ENCODE measurements around the gene CWC15.

The CWC15 gene

GRCh38 chr11:94941131-94941530 lies 32.2 kb downstream of the CWC15 start:
- H4K20me1 ChIP-seq (ENCODE audit: low read depth, low read length) = no peaks in the 10 kb centered on the region

DNA sequence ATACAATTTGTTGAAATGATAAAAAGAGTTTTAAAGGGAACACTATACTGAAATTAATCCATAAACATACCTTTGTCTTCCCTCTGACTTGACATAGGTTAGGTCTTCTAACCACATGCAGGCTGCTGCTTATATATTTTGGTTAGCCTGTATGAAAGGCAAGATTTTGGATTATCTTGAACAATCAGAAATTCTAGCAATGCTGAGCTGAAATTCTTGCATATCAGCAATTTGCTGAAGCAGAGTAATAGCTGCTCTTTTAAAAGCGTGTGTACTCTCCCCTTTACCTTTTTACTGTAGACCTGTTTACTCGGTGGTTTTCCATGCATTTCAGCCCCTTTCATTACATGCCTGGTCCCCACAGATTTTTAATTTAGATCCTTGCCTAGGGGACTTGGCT lies 34.0 kb downstream of the CWC15 start:
- Histone ChIP-seq H3K4me2 (ENCODE audit: low read depth, low read length, poor library complexity, severe bottlenecking) (no peak overlapping the region), H3K9ac (ENCODE audit: low read length) (no peak overlapping the region), H4K20me1 (ENCODE audit: low read depth, low read length) (no peaks in the 10 kb centered on the region), H3K27ac (ENCODE audit: low read depth, low read length) (no peak overlapping the region), H3K4me3 (ENCODE audit: insufficient read depth, low read length, poor library complexity, severe bottlenecking) (no peak overlapping the region), H2AFZ (ENCODE audit: low read depth, low read length, severe bottlenecking) (no peak overlapping the region), H3K9me2 (replicated peaks; ENCODE audit: insufficient read depth, low read length) (no peaks in the 10 kb centered on the region), H3K79me2 (ENCODE audit: insufficient read depth, low read length) (no peaks in the 10 kb centered on the region), H3F3A (ENCODE audit: insufficient read depth) (no peaks in the 10 kb centered on the region), H3K27me3 (ENCODE audit: low read length) (no peaks in the 10 kb centered on the region), H3K9me3 (ENCODE audit: insufficient read depth, low read length) (no peaks in the 10 kb centered on the region), H3K36me3 (ENCODE audit: low read length) (no peaks in the 10 kb centered on the region)
- TF ChIP-seq, protein P1, sequence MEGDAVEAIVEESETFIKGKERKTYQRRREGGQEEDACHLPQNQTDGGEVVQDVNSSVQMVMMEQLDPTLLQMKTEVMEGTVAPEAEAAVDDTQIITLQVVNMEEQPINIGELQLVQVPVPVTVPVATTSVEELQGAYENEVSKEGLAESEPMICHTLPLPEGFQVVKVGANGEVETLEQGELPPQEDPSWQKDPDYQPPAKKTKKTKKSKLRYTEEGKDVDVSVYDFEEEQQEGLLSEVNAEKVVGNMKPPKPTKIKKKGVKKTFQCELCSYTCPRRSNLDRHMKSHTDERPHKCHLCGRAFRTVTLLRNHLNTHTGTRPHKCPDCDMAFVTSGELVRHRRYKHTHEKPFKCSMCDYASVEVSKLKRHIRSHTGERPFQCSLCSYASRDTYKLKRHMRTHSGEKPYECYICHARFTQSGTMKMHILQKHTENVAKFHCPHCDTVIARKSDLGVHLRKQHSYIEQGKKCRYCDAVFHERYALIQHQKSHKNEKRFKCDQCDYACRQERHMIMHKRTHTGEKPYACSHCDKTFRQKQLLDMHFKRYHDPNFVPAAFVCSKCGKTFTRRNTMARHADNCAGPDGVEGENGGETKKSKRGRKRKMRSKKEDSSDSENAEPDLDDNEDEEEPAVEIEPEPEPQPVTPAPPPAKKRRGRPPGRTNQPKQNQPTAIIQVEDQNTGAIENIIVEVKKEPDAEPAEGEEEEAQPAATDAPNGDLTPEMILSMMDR (IDR thresholded peaks at IDR 0.05; ENCODE audit: insufficient read depth, low read length, poor library complexity, severe bottlenecking) = no peak
- TF ChIP-seq EZH2phosphoT487 (conservative IDR thresholded peaks at IDR 0.05; ENCODE audit: low read length) = no peak

More at GRCh38 chr11:94941131-94941530, 32.2 kb downstream of the CWC15 start:
- H3K27me3 ChIP-seq (ENCODE audit: low read length) = no peaks in the 10 kb centered on the region
- no peak overlapping the region for H2AFZ ChIP-seq (ENCODE audit: low read depth, low read length, severe bottlenecking)
- H3K9me3 ChIP-seq (ENCODE audit: insufficient read depth, low read length) = no peaks in the 10 kb centered on the region
- TF ChIP-seq, protein P1 (IDR thresholded peaks at IDR 0.05; ENCODE audit: insufficient read depth, low read length, poor library complexity, severe bottlenecking) = no peak
- TF ChIP-seq EZH2phosphoT487 (conservative IDR thresholded peaks at IDR 0.05; ENCODE audit: low read length) = no peak
- H3K9me2 ChIP-seq (replicated peaks; ENCODE audit: insufficient read depth, low read length) = no peaks in the 10 kb centered on the region
- H3K4me2 ChIP-seq (ENCODE audit: low read depth, low read length, poor library complexity, severe bottlenecking) = no peak overlapping the region
- no peaks in the 10 kb centered on the region for H3F3A ChIP-seq (ENCODE audit: insufficient read depth)
- no peaks in the 10 kb centered on the region for H3K79me2 ChIP-seq (ENCODE audit: insufficient read depth, low read length)
- no peaks in the 10 kb centered on the region for H3K36me3 ChIP-seq (ENCODE audit: low read length)
- no peak overlapping the region for H3K27ac ChIP-seq (ENCODE audit: low read depth, low read length)
- no peak overlapping the region for H3K4me3 ChIP-seq (ENCODE audit: insufficient read depth, low read length, poor library complexity, severe bottlenecking)
- H3K9ac ChIP-seq (ENCODE audit: low read length) = no peak overlapping the region

- no peaks in the 10 kb centered on the region for H3K79me2 ChIP-seq (ENCODE audit: insufficient read depth, low read length)
Observed at GRCh38 chr11:94938095-94939055, 35.0 kb downstream of the CWC15 start.

More at GRCh38 chr11:94938095-94939055, 35.0 kb downstream of the CWC15 start:
- no peak overlapping the region for H3K4me3 ChIP-seq (ENCODE audit: insufficient read depth, low read length, poor library complexity, severe bottlenecking)
- no peak overlapping the region for H2AFZ ChIP-seq (ENCODE audit: low read depth, low read length, severe bottlenecking)
- H3K9ac ChIP-seq (ENCODE audit: low read length) = no peak overlapping the region
- no peak overlapping the region for H3K4me2 ChIP-seq (ENCODE audit: low read depth, low read length, poor library complexity, severe bottlenecking)
- H3K27ac ChIP-seq (ENCODE audit: low read depth, low read length) = no peak overlapping the region
- no peaks in the 10 kb centered on the region for H3K9me2 ChIP-seq (replicated peaks; ENCODE audit: insufficient read depth, low read length)
- H3K36me3 ChIP-seq (ENCODE audit: low read length) = no peaks in the 10 kb centered on the region
- H3K27me3 ChIP-seq (ENCODE audit: low read length) = no peaks in the 10 kb centered on the region
- no peaks in the 10 kb centered on the region for H3F3A ChIP-seq (ENCODE audit: insufficient read depth)
- H3K9me3 ChIP-seq (ENCODE audit: insufficient read depth, low read length) = no peaks in the 10 kb centered on the region
- TF ChIP-seq, protein P1 (IDR thresholded peaks at IDR 0.05; ENCODE audit: insufficient read depth, low read length, poor library complexity, severe bottlenecking) = no peak
- TF ChIP-seq EZH2phosphoT487 (conservative IDR thresholded peaks at IDR 0.05; ENCODE audit: low read length) = no peak
- no peaks in the 10 kb centered on the region for H4K20me1 ChIP-seq (ENCODE audit: low read depth, low read length)
